Naive thymus-derived CD4-positive, alpha-beta T cell (primary cell): ENCODE measurements around the gene YEATS4. TPM values are rescaled to one million over a fixed set of nuclear protein-coding genes. Genes with fewer than 3 reads are reported as not detected.

Source experiments
- ATAC-seq: fragments of 150-1000 bp; cut with Tn5 transposase; 2 replicates; pipeline ENCODE4 v1.10.0; 2021; ENCODE audit warnings: mild to moderate bottlenecking, moderate library complexity
- CTCF ChIA-PET: fragments of 350-600 bp; sonication (Branson Sonifier 250); formaldehyde crosslinking; loops from one replicate; lab custom pipeline; 2021; ENCODE audit warnings: antibody characterized with exemption; lab: Charles Lee
- POLR2A ChIA-PET: fragments of 350-600 bp; sonication (Branson Sonifier 250); formaldehyde crosslinking; loops from one replicate; lab custom pipeline; 2021; ENCODE audit warnings: antibody characterized with exemption, inconsistent platforms; lab: Charles Lee
- DNase-seq, 9 donors: peaks; one replicate each; pipeline versions ENCODE4 v3.0.0 to v3.0.0-alpha.2; 2020 to 2022; ENCODE audit warnings: mixed read lengths in 1 of 9
- H3K27ac ChIP-seq: one replicate; pipeline ENCODE4 v1.7.0; 2013; ENCODE audit warnings: mild to moderate bottlenecking, low read depth, low read length, moderate library complexity
- H3K27me3 ChIP-seq, 2 donors: one replicate each; pipeline ENCODE4 v1.7.0; 2013; ENCODE audit warnings: low read length in 2 of 2, mild to moderate bottlenecking in 2 of 2, moderate library complexity in 2 of 2; ENCODE audit not compliant: control insufficient read depth in 2 of 2, insufficient read depth in 2 of 2
- H3K36me3 ChIP-seq, 3 experiments: 1 replicate in 2 of 3; 2 replicates in 1 of 3; pipeline ENCODE4 v1.7.0; 2013; ENCODE audit warnings: low read length in 3 of 3, mild to moderate bottlenecking in 3 of 3, moderate library complexity in 1 of 3; ENCODE audit not compliant: insufficient read depth in 3 of 3, control insufficient read depth in 2 of 3
- H3K4me1 ChIP-seq, 2 donors: one replicate each; pipeline ENCODE4 v1.7.0; 2013; ENCODE audit warnings: low read length in 2 of 2, mild to moderate bottlenecking in 2 of 2, moderate library complexity in 1 of 2; ENCODE audit not compliant: control insufficient read depth in 2 of 2, insufficient read depth in 2 of 2
- H3K4me3 ChIP-seq: 2 replicates; pipeline ENCODE4 v1.7.0; 2013; ENCODE audit warnings: mild to moderate bottlenecking, low read length
- H3K9me3 ChIP-seq, 3 experiments: 1 replicate in 2 of 3; 2 replicates in 1 of 3; pipeline ENCODE4 v1.7.0; 2013; ENCODE audit warnings: low read length in 3 of 3; ENCODE audit not compliant: control insufficient read depth in 2 of 3
- H3K27ac Mint-ChIP-seq, 9 donors: one replicate each; pipeline ENCODE4 v1.8.0; 2020 to 2022; ENCODE audit warnings: mixed read lengths in 9 of 9, mild to moderate bottlenecking in 8 of 9, moderate library complexity in 5 of 9, inconsistent platforms in 2 of 9
- H3K27me3 Mint-ChIP-seq, 5 donors: one replicate each; pipeline ENCODE4 v1.8.0; 2021 to 2022; ENCODE audit warnings: mixed read lengths in 5 of 5, mild to moderate bottlenecking in 1 of 5
- H3K36me3 Mint-ChIP-seq, 5 donors: one replicate each; pipeline ENCODE4 v1.8.0; 2020 to 2022; ENCODE audit warnings: mixed read lengths in 5 of 5, mild to moderate bottlenecking in 3 of 5, inconsistent platforms in 1 of 5
- H3K4me1 Mint-ChIP-seq, 7 donors: one replicate each; pipeline ENCODE4 v1.8.0; 2020 to 2022; ENCODE audit warnings: mixed read lengths in 7 of 7, mild to moderate bottlenecking in 3 of 7, inconsistent platforms in 1 of 7
- H3K4me3 Mint-ChIP-seq, 10 donors: one replicate each; pipeline ENCODE4 v1.8.0; 2020 to 2022; ENCODE audit warnings: mild to moderate bottlenecking in 10 of 10, mixed read lengths in 10 of 10, moderate library complexity in 6 of 10, inconsistent platforms in 2 of 10
- H3K9me3 Mint-ChIP-seq, 11 donors: one replicate each; pipeline ENCODE4 v1.8.0; 2020 to 2022; ENCODE audit warnings: mixed read lengths in 11 of 11, mild to moderate bottlenecking in 4 of 11, inconsistent platforms in 1 of 11, moderate library complexity in 1 of 11
- intact Hi-C, 2 donors: fragments of 100-400 bp; cut with micrococcal nuclease; formaldehyde crosslinking; loops; one replicate each; pipeline ENCODE4 v1.15.1; 2023
- polyA plus RNA-seq, 2 donors: library from polyadenylated mRNA; unstranded; fragments of 300-500 nt; fragmentation: Illumina TruSeq; gene quantifications; one replicate each; pipeline ENCODE4 v1.2.3, GENCODE V29; 2021
- total RNA-seq, 6 experiments: library from RNA in 5 of 6; stranded (reverse) in 5 of 6; gene quantifications; 1 replicate in 5 of 6; 2 replicates in 1 of 6; pipeline ENCODE4 v1.2.3 and lab custom pipeline; 2021 to 2026

The YEATS4 gene
- total and polyA plus RNA-seq, 7 experiments from 2014 or later: 16.5 to 61.0 (median 29.0) TPM

DNA sequence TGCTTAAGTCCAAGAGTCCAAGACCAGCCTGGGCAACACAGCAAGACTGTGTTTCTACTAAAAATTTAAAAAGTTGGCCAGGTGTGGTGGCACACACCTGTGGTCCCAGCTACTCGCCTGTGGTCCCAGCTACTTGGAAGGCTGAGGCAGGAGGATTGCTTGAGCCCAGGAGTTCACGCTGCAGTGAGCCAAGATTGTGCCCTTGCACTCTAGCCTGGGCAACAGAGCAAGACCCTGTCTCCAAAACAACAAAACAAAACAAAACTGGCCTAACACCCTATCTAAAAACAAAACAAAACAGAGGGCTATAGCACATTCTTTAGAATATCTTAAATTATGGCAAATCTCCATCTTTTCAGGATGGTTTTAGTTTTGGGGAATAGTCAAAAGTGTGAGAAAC, 14.5 kb upstream of the YEATS4 start:
- no peaks in the 10 kb centered on the region for H3K9me3 ChIP-seq
- Mint-ChIP-seq H3K27me3 (peaks cover 0 to 13% (median 4%) of the 10 kb centered on the region in 5 donors), H3K4me3 (no peak overlapping the region), H3K27ac (no peak overlapping the region), H3K9me3 (no peaks in the 10 kb centered on the region), H3K4me1 (peaks cover 0 to 7% (median 6%) of the 10 kb centered on the region in 7 donors), H3K36me3 (no peaks in the 10 kb centered on the region)
- H3K27me3 ChIP-seq: no peaks in the 10 kb centered on the region
- H3K36me3 ChIP-seq: no peaks in the 10 kb centered on the region
- POLR2A ChIA-PET: interaction anchor here (0.6 to 1.1 kb wide), 3 partner anchors 14 to 154 kb away, joined by 3 to 4 read pairs (median 3); no protein-coding TSS in a partner anchor
- DNase-seq (no peak), ATAC-seq (no peak)
- peaks cover 0 to 3% of the 10 kb centered on the region in 2 donors for H3K4me1 ChIP-seq
- no peak overlapping the region for H3K4me3 ChIP-seq
- CTCF ChIA-PET: interaction anchor here (0.9 kb wide), 1 partner anchor 13 kb away, joined by 4 read pairs; no protein-coding TSS in a partner anchor
- H3K27ac ChIP-seq: no peak overlapping the region
- intact Hi-C loops: no loop called here

DNA sequence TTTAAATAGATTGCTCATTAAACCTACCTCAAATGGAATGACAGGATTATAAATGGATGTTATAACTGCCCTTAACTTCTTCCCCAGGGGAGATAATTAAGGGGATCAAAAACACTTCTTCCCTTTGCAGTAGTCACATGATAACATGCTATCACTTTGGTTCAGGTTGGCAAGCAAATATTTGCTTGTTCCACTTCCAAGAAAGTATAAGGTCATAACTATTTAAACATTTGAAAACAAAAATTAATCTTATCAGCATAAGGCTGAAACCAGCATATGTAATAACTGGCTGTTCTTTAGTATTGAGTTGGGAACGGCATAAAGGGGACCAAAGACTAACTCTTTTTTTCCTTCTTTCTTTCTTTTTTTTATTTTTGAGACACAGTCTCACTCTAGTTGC, 13.8 kb upstream of the YEATS4 start:
- Histone ChIP-seq H3K4me3 (no peak overlapping the region), H3K9me3 (no peaks in the 10 kb centered on the region), H3K36me3 (no peaks in the 10 kb centered on the region), H3K4me1 (peaks cover 0 to 3% of the 10 kb centered on the region in 2 donors), H3K27me3 (no peaks in the 10 kb centered on the region), H3K27ac (no peak overlapping the region)
- peaks cover 0 to 16% (median 4%) of the 10 kb centered on the region in 5 donors for H3K27me3 Mint-ChIP-seq
- peaks cover 0 to 7% (median 6%) of the 10 kb centered on the region in 7 donors for H3K4me1 Mint-ChIP-seq
- no peak overlapping the region for H3K27ac Mint-ChIP-seq
- intact Hi-C loops: no loop called here
- H3K36me3 Mint-ChIP-seq: no peaks in the 10 kb centered on the region
- DNase-seq (no peak), ATAC-seq (no peak)
- no peaks in the 10 kb centered on the region for H3K9me3 Mint-ChIP-seq
- H3K4me3 Mint-ChIP-seq: no peak overlapping the region
- ChIA-PET POLR2A (interaction anchor here (1.4 kb wide), 1 partner anchor 14 kb away, joined by 4 read pairs; no protein-coding TSS in a partner anchor), CTCF (no interaction called here)

DNA sequence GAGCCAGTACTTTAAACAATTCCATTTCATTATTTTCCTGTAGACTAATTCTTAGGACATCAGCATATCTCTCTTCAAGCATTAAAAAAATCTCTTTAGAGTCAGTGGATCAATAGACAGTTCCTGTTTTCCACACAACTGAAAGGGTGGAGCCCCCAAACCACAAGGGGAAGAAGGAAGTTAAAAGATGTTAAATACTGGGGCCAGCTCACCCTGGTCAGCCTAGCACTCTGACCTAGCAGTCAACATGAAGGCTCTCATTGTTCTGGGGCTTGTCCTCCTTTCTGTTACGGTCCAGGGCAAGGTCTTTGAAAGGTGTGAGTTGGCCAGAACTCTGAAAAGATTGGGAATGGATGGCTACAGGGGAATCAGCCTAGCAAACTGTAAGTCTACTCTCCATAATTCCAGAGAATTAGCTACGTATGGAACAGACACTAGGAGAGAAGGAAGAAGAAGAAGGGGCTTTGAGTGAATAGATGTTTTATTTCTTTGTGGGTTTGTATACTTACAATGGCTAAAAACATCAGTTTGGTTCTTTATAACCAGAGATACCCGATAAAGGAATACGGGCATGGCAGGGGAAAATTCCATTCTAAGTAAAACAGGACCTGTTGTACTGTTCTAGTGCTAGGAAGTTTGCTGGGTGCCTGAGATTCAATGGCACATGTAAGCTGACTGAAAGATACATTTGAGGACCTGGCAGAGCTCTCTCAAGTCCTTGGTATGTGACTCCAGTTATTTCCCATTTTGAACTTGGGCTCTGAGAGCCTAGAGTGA, 11.2 kb upstream of the YEATS4 start, which contains the start of gene LYZ:
TSS of gene LYZ (plus strand) at position 220 of the 777 bp plus-strand sequence. CDS start at position 248, 28 bp downstream.
- Mint-ChIP-seq H3K36me3 (no peaks in the 10 kb centered on the region), H3K27me3 (peaks cover 0 to 17% (median 0%) of the 10 kb centered on the region in 5 donors), H3K27ac (peak within 1 kb of the TSS in 1 of 9 donors; percentile 10), H3K9me3 (no peaks in the 10 kb centered on the region), H3K4me3 (no peak within 1 kb of the TSS), H3K4me1 (peaks cover 0 to 7% (median 6%) of the 10 kb centered on the region in 7 donors)
- Histone ChIP-seq H3K27ac (no peak within 1 kb of the TSS), H3K4me1 (peaks cover 0 to 3% of the 10 kb centered on the region in 2 donors), H3K4me3 (no peak within 1 kb of the TSS), H3K27me3 (no peaks in the 10 kb centered on the region), H3K36me3 (no peaks in the 10 kb centered on the region), H3K9me3 (no peaks in the 10 kb centered on the region)
- ChIA-PET POLR2A (interaction anchor here (0.7 to 3.7 kb wide), 4 partner anchors 9 to 101 kb away, joined by 3 to 29 read pairs (median 5); no protein-coding TSS in a partner anchor), CTCF (interaction anchor here (1.4 kb wide), 1 partner anchor 10 kb away, joined by 3 read pairs; no protein-coding TSS in a partner anchor)
- no peak for DNase-seq
- ATAC-seq: peak; percentile 89
- intact Hi-C loops: no loop called here

DNA sequence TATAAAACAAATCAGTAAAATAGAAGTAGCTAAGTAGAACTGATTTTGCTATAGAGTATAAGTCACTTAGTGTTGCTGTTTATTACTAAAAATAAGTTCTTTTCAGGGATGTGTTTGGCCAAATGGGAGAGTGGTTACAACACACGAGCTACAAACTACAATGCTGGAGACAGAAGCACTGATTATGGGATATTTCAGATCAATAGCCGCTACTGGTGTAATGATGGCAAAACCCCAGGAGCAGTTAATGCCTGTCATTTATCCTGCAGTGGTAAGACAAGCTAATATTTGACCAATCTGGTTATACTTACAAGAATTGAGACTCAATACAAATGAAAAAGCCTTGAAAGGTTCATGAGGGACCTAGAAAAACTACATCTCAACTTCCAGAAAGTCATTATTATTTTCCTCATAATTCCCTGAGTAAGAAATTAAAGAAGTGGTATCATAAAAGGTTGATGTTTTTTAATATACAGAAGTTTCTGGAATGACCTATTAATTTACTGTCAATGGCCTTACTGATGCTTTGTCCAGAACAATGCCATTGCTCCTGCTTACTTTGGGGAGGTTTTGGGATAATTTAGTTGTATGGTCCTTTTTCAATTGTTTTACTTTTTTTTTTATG, 9.4 kb upstream of the YEATS4 start:
- peaks cover 0 to 27% (median 4%) of the 10 kb centered on the region in 5 donors for H3K27me3 Mint-ChIP-seq
- H3K36me3 Mint-ChIP-seq: no peaks in the 10 kb centered on the region
- H3K4me1 Mint-ChIP-seq: peaks cover 0 to 7% (median 6%) of the 10 kb centered on the region in 7 donors
- Histone ChIP-seq H3K27ac (no peak overlapping the region), H3K4me1 (peaks cover 0 to 3% of the 10 kb centered on the region in 2 donors), H3K4me3 (no peak overlapping the region), H3K9me3 (no peaks in the 10 kb centered on the region), H3K36me3 (no peaks in the 10 kb centered on the region), H3K27me3 (no peaks in the 10 kb centered on the region)
- CTCF ChIA-PET: interaction anchor here (0.8 kb wide), 1 partner anchor 290 kb away, joined by 3 read pairs; no protein-coding TSS in a partner anchor
- no peak overlapping the region for H3K27ac Mint-ChIP-seq
- no peak for DNase-seq
- POLR2A ChIA-PET: interaction anchor here (1.0 to 3.7 kb wide), 2 partner anchors 15 to 20 kb away, joined by 3 to 29 read pairs; no protein-coding TSS in a partner anchor
- intact Hi-C loops: no loop called here
- no peak overlapping the region for H3K4me3 Mint-ChIP-seq
- H3K9me3 Mint-ChIP-seq: no peaks in the 10 kb centered on the region
- ATAC-seq: no peak

GRCh38 chr12:69350777-69351176, 8.8 kb upstream of the YEATS4 start:
- Histone ChIP-seq H3K36me3 (no peaks in the 10 kb centered on the region), H3K4me1 (peaks cover 0 to 3% of the 10 kb centered on the region in 2 donors), H3K4me3 (no peak overlapping the region), H3K27me3 (no peaks in the 10 kb centered on the region), H3K27ac (no peak overlapping the region), H3K9me3 (no peaks in the 10 kb centered on the region)
- Mint-ChIP-seq H3K36me3 (no peaks in the 10 kb centered on the region), H3K9me3 (no peaks in the 10 kb centered on the region), H3K4me3 (no peak overlapping the region), H3K27ac (no peak overlapping the region), H3K27me3 (peaks cover 0 to 27% (median 4%) of the 10 kb centered on the region in 5 donors), H3K4me1 (peaks cover 0 to 7% (median 6%) of the 10 kb centered on the region in 7 donors)
- CTCF ChIA-PET: interaction anchor here (0.6 kb wide), 1 partner anchor 31 kb away, joined by 3 read pairs; no protein-coding TSS in a partner anchor
- ATAC-seq (no peak), DNase-seq (no peak)
- POLR2A ChIA-PET: interaction anchor here (1.0 to 3.7 kb wide), 2 partner anchors 16 to 20 kb away, joined by 3 to 29 read pairs; no protein-coding TSS in a partner anchor
- intact Hi-C loops: no loop called here

GRCh38 chr12:69351462-69352236, 7.9 kb upstream of the YEATS4 start:
- Mint-ChIP-seq H3K27me3 (peaks cover 0 to 27% (median 4%) of the 10 kb centered on the region in 5 donors), H3K4me1 (peaks cover 0 to 7% (median 6%) of the 10 kb centered on the region in 7 donors), H3K27ac (no peak overlapping the region), H3K36me3 (no peaks in the 10 kb centered on the region), H3K9me3 (no peaks in the 10 kb centered on the region), H3K4me3 (no peak overlapping the region)
- DNase-seq (no peak), ATAC-seq (no peak)
- Histone ChIP-seq H3K36me3 (no peaks in the 10 kb centered on the region), H3K27ac (no peak overlapping the region), H3K9me3 (no peaks in the 10 kb centered on the region), H3K4me3 (no peak overlapping the region), H3K27me3 (no peaks in the 10 kb centered on the region), H3K4me1 (peaks cover 0 to 3% of the 10 kb centered on the region in 2 donors)
- CTCF ChIA-PET: interaction anchor here (0.6 to 0.8 kb wide), 4 partner anchors 15 to 219 kb away, joined by 3 to 4 read pairs (median 3); no protein-coding TSS in a partner anchor
- POLR2A ChIA-PET: interaction anchor here (1.0 kb wide), 1 partner anchor 20 kb away, joined by 7 read pairs; no protein-coding TSS in a partner anchor
- intact Hi-C loops: no loop called here
